ENCODE measurements around the gene MRPS15.
A peak's percentile ranks its signal among the peaks of the same experiment; 100 is the strongest.

Gene MRPS15

GRCh38 chr1:36457691-36458090 lies 6.5 kb downstream of the MRPS15 start:
- no peak for DNase-seq (ENCODE audit: low spot score)

- DNase-seq (ENCODE audit: low spot score): no peak
These were observed 7.7 kb downstream of the MRPS15 start for GRCh38 chr1:36456391-36456928.

- DNase-seq (ENCODE audit: low spot score): no peak
These were observed 8.8 kb downstream of the MRPS15 start for GRCh38 chr1:36455386-36455785.

DNA sequence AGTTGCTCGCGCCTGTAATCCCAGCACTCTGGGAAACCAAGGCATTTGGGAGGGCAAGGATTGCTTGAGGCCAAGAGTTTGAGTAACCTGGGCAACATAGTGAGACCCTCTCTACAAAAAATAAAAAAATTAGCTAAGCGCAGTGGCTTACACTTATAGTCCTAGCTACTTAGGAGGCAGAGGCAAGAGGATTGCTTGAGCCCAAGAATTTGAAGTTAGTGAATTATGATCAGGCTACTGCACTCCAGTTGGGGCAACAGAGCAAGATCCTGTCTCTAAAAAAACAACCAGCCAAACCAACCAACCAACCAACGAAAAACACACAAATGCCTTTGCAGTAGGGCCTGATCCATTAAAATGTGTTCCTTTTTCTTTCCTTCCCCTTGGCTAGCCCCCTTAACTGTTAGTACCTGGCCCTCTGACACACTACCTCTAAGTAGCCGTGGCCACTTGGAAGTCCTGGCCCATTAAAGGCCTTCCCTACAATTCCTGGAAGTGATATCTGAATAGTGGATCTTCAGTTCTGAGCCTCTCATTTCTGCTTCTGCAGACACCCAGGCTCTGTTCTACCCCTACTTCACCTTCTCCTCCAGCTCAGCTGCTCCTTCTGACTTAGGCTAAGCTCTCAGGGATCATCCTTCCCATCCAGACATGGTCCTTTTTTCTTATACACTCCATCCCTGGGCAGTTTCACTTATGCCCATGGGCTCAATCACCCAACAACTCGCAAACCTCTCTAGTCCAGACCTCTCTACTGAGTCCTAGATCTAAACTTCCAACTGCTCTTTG lies 10.4 kb downstream of the MRPS15 start:
- DNase-seq (ENCODE audit: low spot score): no peak

GRCh38 chr1:36453051-36453450 lies 11.1 kb downstream of the MRPS15 start:
- no peak for DNase-seq (ENCODE audit: low spot score)

GRCh38 chr1:36450919-36451305 lies 13.3 kb downstream of the MRPS15 start:
- no peak for DNase-seq (ENCODE audit: low spot score)

GRCh38 chr1:36450270-36450918 lies 13.8 kb downstream of the MRPS15 start, which contains the start of gene OSCP1:
Gene OSCP1 (minus strand): TSS chr1:36450451. CDS start chr1:36450369, 82 bp downstream.
- DNase-seq (ENCODE audit: low spot score): peak; percentile 97

GRCh38 chr1:36448530-36449056 lies 15.6 kb downstream of the MRPS15 start:
- DNase-seq (ENCODE audit: low spot score): no peak

DNA sequence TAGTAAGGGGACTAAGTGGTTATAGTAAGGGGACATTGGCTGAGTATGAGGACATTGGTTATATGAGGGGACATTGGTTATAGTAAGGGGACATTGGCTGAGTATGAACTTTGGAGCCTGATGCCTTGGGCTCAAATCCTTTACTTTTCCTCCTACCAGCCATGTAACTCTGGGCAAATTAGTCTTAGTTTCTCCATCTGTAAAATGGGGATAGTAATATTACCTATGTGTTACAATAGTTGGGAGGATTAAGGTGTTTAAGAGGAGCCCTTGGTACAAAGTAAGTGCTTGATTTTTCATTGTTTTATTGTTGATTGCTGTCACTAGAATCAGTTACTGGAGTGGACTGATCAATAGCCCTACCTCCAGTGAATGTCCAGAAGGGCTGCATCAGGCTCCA lies 16.7 kb downstream of the MRPS15 start:
- no peak for DNase-seq (ENCODE audit: low spot score)

DNA sequence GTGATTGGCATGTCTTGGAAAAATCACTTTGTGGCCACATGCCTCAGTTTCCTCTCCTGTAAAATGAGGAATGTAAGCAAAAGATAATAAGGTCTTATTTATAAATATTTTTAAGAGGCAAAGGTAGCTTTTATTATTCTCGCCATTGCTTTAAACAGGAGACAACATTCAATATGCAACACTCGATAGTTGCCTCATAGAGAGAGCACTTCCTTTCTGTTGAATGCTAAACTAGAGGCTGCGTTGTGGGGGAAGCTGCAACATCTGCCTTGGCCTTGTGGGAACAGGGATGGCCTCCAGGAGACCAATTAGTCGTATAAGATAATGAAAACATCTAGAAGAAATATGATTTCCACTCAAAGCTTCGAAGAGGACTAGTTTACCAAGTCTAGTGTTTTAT lies 17.4 kb downstream of the MRPS15 start:
- no peak for DNase-seq (ENCODE audit: low spot score)

- no peak for DNase-seq (ENCODE audit: low spot score)
These were observed 17.9 kb downstream of the MRPS15 start for GRCh38 chr1:36446271-36446670.

GRCh38 chr1:36443297-36443696 lies 20.9 kb downstream of the MRPS15 start:
- no peak for DNase-seq (ENCODE audit: low spot score)

DNA sequence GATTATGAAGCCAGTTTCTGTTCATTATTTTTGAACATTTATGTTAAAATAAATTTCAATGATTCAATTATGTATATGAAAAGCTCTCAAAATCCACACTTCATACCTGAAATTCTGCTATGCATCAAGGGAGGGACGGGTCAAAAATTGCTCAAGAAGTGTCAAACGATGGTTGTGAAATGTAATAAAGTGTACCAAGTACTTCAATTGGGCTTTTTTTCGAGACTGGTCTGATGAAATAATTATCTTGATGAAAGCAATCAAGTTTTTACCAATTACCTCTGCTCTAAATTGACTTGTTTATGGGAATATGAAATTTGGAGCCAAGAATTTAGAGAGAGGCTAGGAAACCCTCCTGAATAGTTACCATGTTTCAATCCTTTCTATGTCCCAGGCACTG lies 21.8 kb downstream of the MRPS15 start:
- DNase-seq (ENCODE audit: low spot score): no peak

- DNase-seq (ENCODE audit: low spot score): no peak
These were observed 23.5 kb downstream of the MRPS15 start for GRCh38 chr1:36440646-36441045.

DNA sequence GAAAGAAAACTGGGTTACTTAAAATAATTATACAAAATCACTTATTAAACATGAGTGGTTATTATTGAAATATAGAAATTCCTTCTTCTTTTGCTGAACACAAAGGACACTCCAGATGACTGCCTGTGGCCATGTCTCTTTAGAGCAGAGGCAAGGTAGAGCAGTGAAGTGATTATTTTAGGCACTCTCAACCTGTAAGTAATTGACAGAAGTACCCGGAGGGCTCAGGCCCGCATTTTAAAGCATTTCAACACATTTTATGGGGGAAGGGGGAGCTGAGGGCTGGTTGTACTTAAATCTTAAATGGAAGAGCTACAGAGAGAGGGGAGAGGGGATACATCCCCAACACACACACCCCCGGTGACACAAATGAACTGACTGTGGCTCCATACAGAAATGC lies 24.1 kb downstream of the MRPS15 start:
- DNase-seq (ENCODE audit: low spot score): no peak

GRCh38 chr1:36438715-36439114 lies 25.5 kb downstream of the MRPS15 start:
- DNase-seq (ENCODE audit: low spot score): no peak

- DNase-seq (ENCODE audit: low spot score): no peak
These were observed 27.4 kb downstream of the MRPS15 start for GRCh38 chr1:36436821-36437220.

- no peak for DNase-seq (ENCODE audit: low spot score)
These were observed 31.1 kb downstream of the MRPS15 start for GRCh38 chr1:36433102-36433501.

GRCh38 chr1:36432616-36433015 lies 31.6 kb downstream of the MRPS15 start:
- DNase-seq (ENCODE audit: low spot score): no peak

DNA sequence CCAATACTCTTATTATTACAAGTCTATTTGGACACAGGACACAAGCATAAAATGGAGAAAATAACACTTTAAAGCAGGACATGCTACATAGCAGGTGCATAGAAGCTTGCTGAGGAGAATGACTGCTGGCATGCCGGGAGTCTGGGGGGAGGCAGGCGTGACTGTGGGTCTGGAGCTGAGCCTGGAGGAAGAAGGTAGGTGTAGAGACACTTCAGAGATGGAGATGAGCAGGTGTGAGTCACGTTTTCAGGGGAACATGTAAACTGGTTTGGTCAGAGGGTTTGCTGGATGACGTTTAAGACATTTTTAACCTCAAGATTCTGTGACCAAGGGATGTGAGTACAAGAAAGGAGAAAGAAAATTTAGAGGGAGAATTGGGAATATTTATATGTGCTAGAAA lies 38.4 kb downstream of the MRPS15 start:
- DNase-seq (ENCODE audit: low spot score): no peak

- DNase-seq (ENCODE audit: low spot score): no peak
These were observed 42.5 kb downstream of the MRPS15 start for GRCh38 chr1:36421649-36422048.

- DNase-seq (ENCODE audit: low spot score): peak; percentile 78
These were observed 43.3 kb downstream of the MRPS15 start for GRCh38 chr1:36420836-36421317.

- no peak for DNase-seq (ENCODE audit: low spot score)
These were observed 43.8 kb downstream of the MRPS15 start for GRCh38 chr1:36420409-36420808.
